Ovary (tissue), 9 donors: ENCODE data around the gene ATXN10. TPM values are rescaled to one million over a fixed set of nuclear protein-coding genes. Genes with fewer than 3 reads are reported as not detected.

ENCODE experiments used
- DNase-seq, 5 donors: peaks; one replicate each; pipeline ENCODE4 v3.0.0-alpha.2; 2019 to 2020
- H3K27ac ChIP-seq, 2 donors: fragments of 200-600 bp; one replicate each; pipeline versions ENCODE4 v1.5.1 to v1.8.0; 2019 to 2022
- H3K27me3 ChIP-seq: fragments of 200-600 bp; one replicate; pipeline ENCODE4 v1.8.0; 2022
- H3K36me3 ChIP-seq: fragments of 200-600 bp; sonication (generic); one replicate; pipeline ENCODE4 v1.5.1; 2019
- H3K4me1 ChIP-seq: one replicate; pipeline ENCODE4 v1.8.1; 2013; ENCODE audit warnings: mild to moderate bottlenecking, moderate library complexity; ENCODE audit not compliant: insufficient read depth
- H3K4me3 ChIP-seq: fragments of 200-600 bp; sonication (generic); one replicate; pipeline ENCODE4 v1.5.1; 2017
- H3K9me3 ChIP-seq, 2 donors: fragments of 200-600 bp in 1 of 2; sonication (generic) in 1 of 2; one replicate each; pipeline versions ENCODE4 v1.5.1 to v1.8.1; 2013 to 2019; ENCODE audit warnings: mild to moderate bottlenecking in 1 of 2, moderate library complexity in 1 of 2
- EP300 ChIP-seq: sonication (generic); formaldehyde crosslinking; IDR thresholded peaks from one replicate; pipeline ENCODE4 v1.6.1; 2017; ENCODE audit warnings: antibody characterized with exemption
- POLR2A ChIP-seq: fragments of 450-650 bp; IDR thresholded peaks from one replicate; pipeline ENCODE4 v1.6.1; 2017; ENCODE audit warnings: antibody characterized with exemption, mild to moderate bottlenecking, moderate library complexity
- WGBS, 3 donors: extraction: QIAGEN DNeasy Blood & Tissue Kit in 1 of 3; methylation state at CpG; one replicate each; pipeline versions ENCODE4 v1.1.5 to v1.1.7; 2013 to 2017; 5-methylcytosine and 5-hydroxymethylcytosine counted together
- intact Hi-C, 4 donors: fragments of 100-400 bp; cut with DNase I; formaldehyde crosslinking; loops; one replicate each; pipeline versions ENCODE4 v1.11.0 to v1.15.1; 2022 to 2023
- polyA plus RNA-seq, 2 donors: library from polyadenylated mRNA; stranded (reverse); fragments of 200-250 nt in 1 of 2; fragments of 350-450 nt in 1 of 2; fragmentation: Illumina TruSeq in 1 of 2; extraction: RNeasy Lipid Tissue Mini Kit (QIAGEN cat#74804) in 1 of 2; gene quantifications; one replicate each; pipeline ENCODE4 v1.2.3, GENCODE V29; 2013 to 2014
- total RNA-seq, 7 donors: library from RNA; depleted of rRNA in 2 of 7; stranded (reverse); fragments of >200 nt in 2 of 7; fragmentation: NEBNext Ultra II Directional in 3 of 7; extraction: Animal tissue kit (Norgen Biotek cat#: 25700) in 3 of 7; gene quantifications; one replicate each; pipeline versions ENCODE4 v1.1.0 to v1.2.4, GENCODE V29; 2016 to 2023
- TF ChIP-seq, protein P1 (sequence below), 3 donors: fragments of 450-650 bp in 2 of 3; fragments of 200-600 bp in 1 of 3; IDR thresholded peaks; one replicate each; pipeline versions ENCODE4 v1.5.1 to v1.8.0; 2016 to 2022; ENCODE audit warnings: antibody characterized with exemption in 3 of 3, mild to moderate bottlenecking in 1 of 3
- donor health status: DM: no; HTN: no; CAD: no; lungs with moderate emphysema.
- donor health status: DM: no; HTN: no; CAD: no.
- donor health status: Bipolar disorder and iron deficiency.
- donor health status: DM: yes; HTN: yes; CAD: no.
- donor health status: DM: no; HTN: no; CAD: no.
- donor health status: DM: yes; HTN: yes; CAD: no.

Gene ATXN10
- total and polyA plus RNA-seq, 9 donors: 77.4 to 241 (median 175) TPM

DNA sequence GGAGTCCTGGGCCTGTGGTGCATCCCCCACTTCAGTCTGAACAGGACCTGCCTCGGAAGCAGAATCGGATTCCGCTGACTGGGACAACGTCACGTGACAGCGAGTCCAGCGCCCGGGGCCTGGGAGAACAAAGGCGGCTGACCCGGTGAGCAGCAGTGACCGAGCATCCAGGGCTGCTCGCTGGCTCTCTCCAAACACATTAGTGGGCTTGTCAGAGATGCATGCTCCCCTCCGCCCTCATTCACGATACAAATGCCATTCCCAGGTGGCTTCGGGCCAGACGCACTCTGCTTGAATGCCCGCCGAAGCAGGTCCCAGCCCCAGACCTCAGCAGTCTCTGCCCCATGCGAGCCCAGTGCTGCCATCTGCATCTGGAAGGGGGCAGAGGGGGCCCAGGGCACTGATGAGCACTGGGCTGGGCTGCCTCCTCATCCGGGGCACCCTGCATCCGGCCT lies 214.3 kb downstream of the ATXN10 start:
- H3K36me3 ChIP-seq: no peaks in the 10 kb centered on the region
- H3K4me1 ChIP-seq: no peaks in the 10 kb centered on the region
- intact Hi-C loops: no loop called here
- TF ChIP-seq POLR2A: no peak
- 63 to 77% (median 75%) methylated on average over 20 to 21 of the region's 21 CpGs for WGBS, 3 donors
- no peak overlapping the region for H3K27ac ChIP-seq
- H3K9me3 ChIP-seq: no peaks in the 10 kb centered on the region
- DNase-seq: peak in 2 of 5 donors; percentile 10 to 29
- no peak overlapping the region for H3K4me3 ChIP-seq
- H3K27me3 ChIP-seq: no peaks in the 10 kb centered on the region

DNA sequence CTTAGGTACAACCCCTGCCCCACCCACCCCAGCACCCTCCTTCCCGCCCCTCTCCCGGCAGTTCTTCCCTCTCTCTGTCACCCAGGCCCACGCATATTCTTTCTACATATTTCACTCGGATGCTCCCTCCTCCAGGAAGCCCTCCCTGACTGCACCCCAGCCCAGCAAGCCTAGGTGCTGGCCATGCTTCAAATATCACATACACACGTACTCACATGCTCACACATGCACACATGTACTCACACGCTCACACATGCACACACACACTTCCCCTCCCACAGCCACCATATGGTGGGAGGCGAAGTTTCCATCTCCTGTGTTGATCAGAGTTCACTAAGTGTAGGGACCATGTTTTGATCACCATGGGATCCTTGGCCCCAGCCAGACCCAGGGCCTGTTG lies 214.9 kb downstream of the ATXN10 start:
- H3K9me3 ChIP-seq: no peaks in the 10 kb centered on the region

DNA sequence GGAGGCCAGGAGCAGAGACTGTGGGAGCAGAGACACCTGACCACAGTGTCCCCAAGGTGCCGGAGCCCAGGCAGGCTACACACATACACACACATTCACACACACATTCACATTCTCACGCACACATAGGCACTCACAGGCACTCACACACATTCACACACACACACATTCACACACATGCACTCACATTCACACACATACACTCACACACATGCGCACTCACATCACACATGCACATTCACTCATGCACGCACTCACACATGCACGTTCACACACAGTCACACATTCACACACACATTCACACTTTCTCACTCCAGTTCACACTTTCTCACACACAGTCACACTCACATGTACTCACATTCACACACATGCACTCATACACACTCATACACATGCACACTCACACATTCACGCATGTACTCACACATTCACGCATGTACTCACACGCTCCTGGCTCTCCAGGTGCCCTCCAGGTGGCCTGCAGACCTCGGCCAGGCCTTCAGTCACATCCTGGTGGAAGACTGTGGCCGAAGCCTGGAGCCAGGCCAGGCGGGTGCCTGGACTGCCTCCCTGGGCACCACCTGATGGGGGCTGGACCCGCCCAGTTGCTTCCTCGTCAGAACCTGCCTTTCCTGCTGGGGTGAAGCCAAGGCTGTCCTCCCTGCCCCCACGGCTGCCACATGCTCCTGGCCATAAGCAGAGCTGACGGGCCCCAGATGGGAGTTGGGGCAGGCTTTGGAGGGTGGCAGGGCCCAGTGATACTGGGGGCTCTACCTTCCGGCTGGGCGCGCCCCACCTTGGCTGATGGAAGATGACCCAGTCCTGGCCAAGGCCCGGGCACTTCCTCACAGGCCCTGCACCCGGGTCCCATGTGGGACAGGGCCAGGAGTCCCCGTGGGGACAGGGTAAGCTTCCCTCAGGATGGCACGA lies 215.8 kb downstream of the ATXN10 start:
- WGBS, 3 donors: 86 to 93% (median 90%) methylated on average over 18 to 22 of the region's 22 CpGs
- H3K4me3 ChIP-seq: no peak overlapping the region
- H3K4me1 ChIP-seq: no peaks in the 10 kb centered on the region
- no peaks in the 10 kb centered on the region for H3K27me3 ChIP-seq
- no peaks in the 10 kb centered on the region for H3K9me3 ChIP-seq
- intact Hi-C loops: no loop called here
- peak in 2 of 5 donors; percentile 18 to 31 for DNase-seq
- no peaks in the 10 kb centered on the region for H3K36me3 ChIP-seq
- H3K27ac ChIP-seq: no peak overlapping the region
- TF ChIP-seq EP300: no peak

More for the DNA sequence above, 214.9 kb downstream of the ATXN10 start:
- TF ChIP-seq POLR2A (no peak), EP300 (no peak)
- TF ChIP-seq, protein P1, sequence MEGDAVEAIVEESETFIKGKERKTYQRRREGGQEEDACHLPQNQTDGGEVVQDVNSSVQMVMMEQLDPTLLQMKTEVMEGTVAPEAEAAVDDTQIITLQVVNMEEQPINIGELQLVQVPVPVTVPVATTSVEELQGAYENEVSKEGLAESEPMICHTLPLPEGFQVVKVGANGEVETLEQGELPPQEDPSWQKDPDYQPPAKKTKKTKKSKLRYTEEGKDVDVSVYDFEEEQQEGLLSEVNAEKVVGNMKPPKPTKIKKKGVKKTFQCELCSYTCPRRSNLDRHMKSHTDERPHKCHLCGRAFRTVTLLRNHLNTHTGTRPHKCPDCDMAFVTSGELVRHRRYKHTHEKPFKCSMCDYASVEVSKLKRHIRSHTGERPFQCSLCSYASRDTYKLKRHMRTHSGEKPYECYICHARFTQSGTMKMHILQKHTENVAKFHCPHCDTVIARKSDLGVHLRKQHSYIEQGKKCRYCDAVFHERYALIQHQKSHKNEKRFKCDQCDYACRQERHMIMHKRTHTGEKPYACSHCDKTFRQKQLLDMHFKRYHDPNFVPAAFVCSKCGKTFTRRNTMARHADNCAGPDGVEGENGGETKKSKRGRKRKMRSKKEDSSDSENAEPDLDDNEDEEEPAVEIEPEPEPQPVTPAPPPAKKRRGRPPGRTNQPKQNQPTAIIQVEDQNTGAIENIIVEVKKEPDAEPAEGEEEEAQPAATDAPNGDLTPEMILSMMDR (IDR thresholded peaks at IDR 0.05): no peak
- H3K27me3 ChIP-seq: no peaks in the 10 kb centered on the region
- intact Hi-C loops: no loop called here
- no peaks in the 10 kb centered on the region for H3K4me1 ChIP-seq
- DNase-seq: peak in 2 of 5 donors; percentile 12 to 23
- H3K36me3 ChIP-seq: no peaks in the 10 kb centered on the region
- no peak overlapping the region for H3K27ac ChIP-seq
- 86 to 92% (median 92%) methylated on average over 7 of the region's 7 CpGs for WGBS, 3 donors
- no peak overlapping the region for H3K4me3 ChIP-seq

DNA sequence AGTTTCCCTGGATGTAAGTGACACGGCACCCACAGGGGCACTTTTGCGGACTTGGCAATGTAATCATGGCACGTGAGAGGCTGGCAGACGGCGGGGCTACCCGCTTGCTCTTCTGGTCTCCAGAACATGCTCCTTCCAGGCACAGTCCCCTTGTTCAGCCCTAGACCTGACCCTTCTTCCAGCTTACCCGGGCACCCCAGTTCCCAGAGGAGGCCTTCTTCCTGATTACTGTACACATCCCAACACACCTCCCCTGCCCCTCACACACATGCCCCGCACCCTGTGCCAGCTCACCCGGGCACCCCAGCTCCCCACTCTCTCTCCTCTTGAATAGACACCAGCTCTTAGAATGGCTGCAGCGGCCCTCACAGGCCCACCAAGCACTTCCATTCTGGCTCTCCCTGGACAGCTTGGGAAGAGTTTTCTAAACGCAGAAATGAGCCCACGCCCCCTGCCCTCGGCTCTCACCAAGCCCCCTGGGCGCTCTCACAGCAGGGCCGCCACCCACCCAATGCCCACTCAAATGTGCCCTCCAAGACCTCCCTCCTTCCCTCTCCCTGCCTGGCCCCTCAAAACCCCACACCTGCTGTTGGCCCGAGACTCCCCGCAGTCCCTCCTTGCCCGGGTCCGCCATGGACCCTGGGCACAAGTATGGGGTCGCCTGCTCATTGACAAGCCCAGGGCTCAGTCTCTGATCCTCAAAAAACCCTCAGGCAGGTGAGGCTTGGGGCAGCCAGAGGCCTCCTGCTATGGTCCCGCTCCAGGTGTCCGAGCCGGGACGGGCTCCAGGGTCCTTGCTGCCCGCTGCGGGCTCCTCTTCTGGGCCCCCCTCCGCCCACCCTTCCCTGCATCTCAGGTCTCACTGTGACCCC lies 216.8 kb downstream of the ATXN10 start:
- DNase-seq: peak in 1 of 5 donors; percentile 12
- TF ChIP-seq, protein P1 (IDR thresholded peaks at IDR 0.05): no peak
- no peak for TF ChIP-seq POLR2A
- TF ChIP-seq EP300: no peak

DNA sequence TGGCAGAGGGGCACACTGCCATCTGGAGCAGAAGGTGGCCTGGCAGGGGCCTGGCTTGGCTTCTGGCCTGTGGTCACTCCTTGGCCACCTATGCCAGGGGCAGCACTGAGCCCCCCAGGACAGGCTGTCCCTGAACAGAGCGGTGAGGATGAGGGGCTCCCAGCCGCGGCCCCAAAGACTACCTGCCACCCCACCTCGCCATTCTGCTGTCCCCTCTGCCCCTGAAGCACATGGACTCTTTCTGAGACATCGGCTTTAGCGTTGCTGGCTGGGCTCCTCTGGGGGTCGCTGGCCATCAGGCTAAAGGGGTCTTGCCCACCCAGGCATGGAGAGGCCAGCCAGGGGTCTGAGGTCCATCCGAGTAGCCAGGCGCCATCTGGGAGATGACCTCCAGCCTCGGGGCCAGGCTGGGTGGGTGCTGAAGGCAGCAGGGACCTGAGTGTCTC lies 217.5 kb downstream of the ATXN10 start:
- no peaks in the 10 kb centered on the region for H3K9me3 ChIP-seq
- H3K4me3 ChIP-seq: no peak overlapping the region
- no peak for TF ChIP-seq EP300
- no peak for TF ChIP-seq POLR2A
- TF ChIP-seq, protein P1 (IDR thresholded peaks at IDR 0.05): no peak
- H3K27ac ChIP-seq: no peak overlapping the region
- no peak for DNase-seq
- no peaks in the 10 kb centered on the region for H3K27me3 ChIP-seq
- WGBS, 3 donors: 73 to 79% (median 74%) methylated on average over 10 of the region's 10 CpGs
- no peaks in the 10 kb centered on the region for H3K4me1 ChIP-seq
- no peaks in the 10 kb centered on the region for H3K36me3 ChIP-seq
- intact Hi-C loops: no loop called here

More for the DNA sequence above, 216.8 kb downstream of the ATXN10 start:
- no peaks in the 10 kb centered on the region for H3K27me3 ChIP-seq
- H3K9me3 ChIP-seq: no peaks in the 10 kb centered on the region
- H3K36me3 ChIP-seq: no peaks in the 10 kb centered on the region
- H3K4me1 ChIP-seq: no peaks in the 10 kb centered on the region
- H3K27ac ChIP-seq: no peak overlapping the region
- H3K4me3 ChIP-seq: no peak overlapping the region
- intact Hi-C loops: no loop called here
- WGBS, 3 donors: 94 to 95% (median 94%) methylated on average over 27 of the region's 27 CpGs
